ENCODE measurements around the gene FMN2. TPM values are rescaled to one million over a fixed set of nuclear protein-coding genes. Genes with fewer than 3 reads are reported as not detected.

Gene FMN2
- total RNA-seq, 4 donors from 2014 or later, result 0.11 to 0.89 TPM; not detected in 2

DNA sequence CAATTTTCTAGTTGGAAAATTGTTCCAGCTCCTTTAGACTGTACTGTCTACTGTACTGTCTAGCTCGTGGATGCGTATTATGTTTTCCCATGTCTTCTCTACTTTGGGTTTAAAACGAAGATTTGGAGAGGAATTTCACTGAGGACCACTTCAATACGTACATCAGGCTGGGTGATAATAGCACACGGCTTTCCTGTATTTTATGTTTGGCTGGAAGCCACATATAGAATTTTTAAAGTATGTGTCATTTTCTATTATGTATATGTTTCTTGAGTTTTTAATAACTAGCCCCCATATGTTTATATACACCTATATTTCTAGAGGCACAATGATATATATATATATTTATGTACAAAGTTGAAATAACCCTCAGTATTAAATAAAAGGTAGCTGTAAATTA, 293.9 kb downstream of the FMN2 start:
- DNase-seq (ENCODE audit: low spot score in 2 of 2), result no peak
- H3K9me3 ChIP-seq, result peaks cover 17% of the 10 kb centered on the region
- TF ChIP-seq EP300 (IDR thresholded peaks at IDR 0.05), result no peak
- no peak for TF ChIP-seq POLR2AphosphoS5 (IDR thresholded peaks at IDR 0.05)
- no peak for TF ChIP-seq POLR2A (IDR thresholded peaks at IDR 0.05)
- H3K36me3 ChIP-seq, result no peaks in the 10 kb centered on the region
- WGBS, result 70% methylated on average over 5 of the region's 5 CpGs
- H3K4me1 ChIP-seq, result peaks cover 3% of the 10 kb centered on the region
- no peak overlapping the region for H3K4me3 ChIP-seq
- no peaks in the 10 kb centered on the region for H3K27me3 ChIP-seq
- H3K27ac ChIP-seq, result no peak overlapping the region

DNA sequence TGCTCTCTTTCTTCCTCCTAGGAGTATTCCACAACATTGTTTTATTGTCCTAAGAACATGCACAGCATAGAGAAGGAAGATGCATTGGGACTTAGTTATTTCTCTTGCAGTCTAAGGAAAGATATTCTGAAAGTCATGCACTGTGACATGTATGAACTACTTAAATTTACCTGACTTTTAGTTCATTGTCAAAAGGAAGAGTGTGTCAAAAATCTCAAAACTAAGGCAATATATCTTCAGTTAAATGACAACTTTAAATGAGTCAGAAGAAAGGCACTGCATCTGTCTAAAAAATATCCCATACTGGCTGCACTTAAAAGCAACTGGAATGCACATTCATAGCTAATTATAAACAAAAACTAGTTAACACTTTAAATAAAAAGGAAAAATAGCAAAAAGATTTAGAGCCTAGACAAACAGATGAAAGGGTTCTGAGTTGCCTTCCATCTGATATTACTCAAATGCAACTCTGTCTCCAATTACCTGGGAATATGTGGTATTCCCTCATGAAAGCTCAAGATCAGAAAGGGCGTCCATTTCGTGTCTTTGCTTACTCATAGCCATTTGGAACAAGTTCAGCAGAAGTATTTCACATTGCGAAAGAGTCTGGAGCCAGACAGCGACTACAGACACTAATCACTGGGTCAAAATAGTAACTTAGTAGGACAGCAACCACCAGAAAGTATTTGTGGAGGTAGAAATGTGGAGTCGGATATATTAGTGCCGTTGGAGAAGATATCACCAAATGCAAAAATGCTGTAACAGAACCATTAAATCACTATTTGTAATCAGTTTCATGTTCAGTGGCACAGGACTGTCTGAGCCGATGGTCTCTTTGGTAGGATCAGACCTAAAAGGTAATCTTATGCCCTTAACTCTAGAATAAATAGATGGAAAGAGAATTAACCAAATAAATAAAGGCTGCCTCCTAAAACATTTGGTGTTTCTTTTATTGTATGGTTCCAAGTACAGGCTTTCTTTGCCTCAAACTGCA, 294.6 kb downstream of the FMN2 start:
- Histone ChIP-seq H3K36me3 (no peaks in the 10 kb centered on the region), H3K4me3 (no peak overlapping the region), H3K9me3 (peaks cover 14% of the 10 kb centered on the region), H3K4me1 (peaks cover 3% of the 10 kb centered on the region), H3K27ac (no peak overlapping the region), H3K27me3 (no peaks in the 10 kb centered on the region)
- DNase-seq (ENCODE audit: low spot score in 2 of 2), result no peak
- TF ChIP-seq EP300 (IDR thresholded peaks at IDR 0.05) (no peak), POLR2AphosphoS5 (IDR thresholded peaks at IDR 0.05) (peak in 1 of 3 donors; percentile 37), POLR2A (IDR thresholded peaks at IDR 0.05) (no peak), CTCF (IDR thresholded peaks at IDR 0.05) (no peak)
- WGBS, result 58% methylated on average over 7 of the region's 7 CpGs

DNA sequence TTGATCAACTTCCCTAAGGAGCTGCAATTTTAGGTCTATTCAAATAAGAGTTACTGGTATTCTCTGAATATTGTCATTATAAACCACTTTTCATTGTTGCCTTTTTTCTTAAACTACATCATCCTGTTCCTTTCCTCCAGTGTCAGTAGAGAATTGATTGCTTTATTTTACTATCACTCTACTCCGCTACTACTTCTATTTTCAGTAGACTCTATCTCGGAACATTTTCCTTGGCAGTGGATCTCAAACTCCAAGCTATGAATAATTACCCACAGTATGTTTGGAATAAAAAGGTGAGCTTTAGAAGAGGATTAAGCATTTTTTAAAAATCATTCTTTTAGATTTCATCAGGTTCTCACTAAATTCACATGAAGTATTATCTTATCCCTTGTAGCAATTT, 295.4 kb downstream of the FMN2 start:
- Histone ChIP-seq H3K27me3 (no peaks in the 10 kb centered on the region), H3K4me3 (no peak overlapping the region), H3K4me1 (peaks cover 3% of the 10 kb centered on the region), H3K27ac (no peak overlapping the region), H3K9me3 (peaks cover 8% of the 10 kb centered on the region), H3K36me3 (no peaks in the 10 kb centered on the region)
- TF ChIP-seq EP300 (IDR thresholded peaks at IDR 0.05) (no peak), POLR2A (IDR thresholded peaks at IDR 0.05) (no peak), CTCF (IDR thresholded peaks at IDR 0.05) (no peak), POLR2AphosphoS5 (IDR thresholded peaks at IDR 0.05) (no peak)
- DNase-seq (ENCODE audit: low spot score in 2 of 2), result no peak
- WGBS, result 68% methylated on average over 2 of the region's 2 CpGs

DNA sequence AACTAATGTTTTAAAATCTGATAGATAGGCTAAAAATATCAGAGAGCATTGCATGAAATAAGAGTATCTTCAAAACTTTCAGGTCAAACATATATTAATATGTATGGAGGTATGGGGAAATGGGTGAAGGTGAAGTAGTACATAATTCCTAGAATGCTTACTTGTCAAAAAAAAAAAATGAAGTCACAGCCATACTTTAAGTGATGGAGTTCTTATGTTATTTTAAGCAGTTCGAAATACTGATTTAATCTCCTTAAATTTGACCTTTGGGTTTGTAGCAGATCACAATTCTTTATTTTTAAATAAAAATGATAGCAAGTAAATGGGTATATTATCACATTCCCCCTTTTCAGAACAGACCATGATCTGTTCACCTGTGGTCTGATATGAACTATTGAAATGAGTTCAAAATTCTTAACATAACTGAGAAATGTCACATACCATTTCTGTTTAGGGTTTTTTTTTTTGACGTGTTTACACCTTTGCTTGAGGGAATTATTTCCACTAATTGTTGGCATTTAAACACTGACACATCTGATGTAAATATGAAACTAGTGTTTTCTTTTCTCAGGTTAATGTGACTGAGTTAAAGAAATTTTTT, 300.1 kb downstream of the FMN2 start:
- no peaks in the 10 kb centered on the region for H3K9me3 ChIP-seq
- WGBS, result 58% methylated on average over 2 of the region's 2 CpGs
- no peak for TF ChIP-seq POLR2A (IDR thresholded peaks at IDR 0.05)
- no peak for TF ChIP-seq POLR2AphosphoS5 (IDR thresholded peaks at IDR 0.05)
- TF ChIP-seq CTCF (IDR thresholded peaks at IDR 0.05), result no peak
- TF ChIP-seq EP300 (IDR thresholded peaks at IDR 0.05), result no peak
- no peak for DNase-seq (ENCODE audit: low spot score in 2 of 2)
- H3K27me3 ChIP-seq, result no peaks in the 10 kb centered on the region
- no peaks in the 10 kb centered on the region for H3K4me1 ChIP-seq
- no peaks in the 10 kb centered on the region for H3K36me3 ChIP-seq
- no peak overlapping the region for H3K4me3 ChIP-seq
- H3K27ac ChIP-seq, result no peak overlapping the region

DNA sequence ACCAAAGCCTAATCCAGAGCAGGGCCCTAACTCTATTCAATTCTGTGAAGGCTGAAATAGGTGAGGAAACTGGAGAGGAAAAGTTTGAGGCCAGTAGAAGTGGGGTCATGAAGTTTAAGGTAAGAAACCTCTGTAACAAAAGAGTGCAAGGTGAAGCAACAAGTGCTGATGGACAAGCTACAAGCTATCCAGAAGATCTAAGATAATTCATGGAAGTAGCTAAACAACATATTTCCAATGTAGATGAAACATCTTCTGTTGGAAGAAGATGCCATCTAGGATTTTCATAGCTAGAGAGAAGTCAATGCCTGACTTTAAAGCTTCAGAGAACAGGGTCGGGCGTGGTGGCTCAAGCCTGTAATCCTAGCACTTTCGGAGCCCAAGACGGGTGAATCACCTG, 302.7 kb downstream of the FMN2 start:
- DNase-seq (ENCODE audit: low spot score in 2 of 2), result no peak
- TF ChIP-seq POLR2A (IDR thresholded peaks at IDR 0.05) (no peak), POLR2AphosphoS5 (IDR thresholded peaks at IDR 0.05) (no peak), CTCF (IDR thresholded peaks at IDR 0.05) (no peak), EP300 (IDR thresholded peaks at IDR 0.05) (no peak)

More for the DNA sequence above, 302.7 kb downstream of the FMN2 start:
- H3K4me3 ChIP-seq, result no peak overlapping the region
- H3K27ac ChIP-seq, result no peak overlapping the region
- no peaks in the 10 kb centered on the region for H3K4me1 ChIP-seq
- WGBS, result 94% methylated on average over 4 of the region's 4 CpGs
- no peaks in the 10 kb centered on the region for H3K36me3 ChIP-seq
- no peaks in the 10 kb centered on the region for H3K9me3 ChIP-seq
- H3K27me3 ChIP-seq, result no peaks in the 10 kb centered on the region
